Sigmoid colon (tissue), 4 donors: ENCODE data around the gene SYNRG.

Experiments used
- EP300 ChIP-seq, 4 donors: sonication (generic); formaldehyde crosslinking; IDR thresholded peaks; one replicate each; pipeline ENCODE4 v1.6.1; 2017; ENCODE audit warnings: antibody characterized with exemption in 4 of 4
- POLR2A ChIP-seq, 2 donors: fragments of 450-650 bp; IDR thresholded peaks; one replicate each; pipeline ENCODE4 v1.6.1; 2016; ENCODE audit warnings: antibody characterized with exemption in 2 of 2, mild to moderate bottlenecking in 2 of 2, moderate library complexity in 2 of 2
- POLR2AphosphoS5 ChIP-seq, 4 donors: sonication (generic); formaldehyde crosslinking; IDR thresholded peaks; one replicate each; pipeline ENCODE4 v1.6.1; 2017; ENCODE audit warnings: antibody characterized with exemption in 4 of 4
- TF ChIP-seq, protein P1 (sequence below), 4 experiments: fragments of 450-650 bp in 3 of 4; fragments of 200-600 bp in 1 of 4; IDR thresholded peaks; one replicate each; pipeline ENCODE4 v1.5.1; 2016 to 2019; ENCODE audit warnings: antibody characterized with exemption in 4 of 4, mild to moderate bottlenecking in 3 of 4, moderate library complexity in 2 of 4

DNA sequence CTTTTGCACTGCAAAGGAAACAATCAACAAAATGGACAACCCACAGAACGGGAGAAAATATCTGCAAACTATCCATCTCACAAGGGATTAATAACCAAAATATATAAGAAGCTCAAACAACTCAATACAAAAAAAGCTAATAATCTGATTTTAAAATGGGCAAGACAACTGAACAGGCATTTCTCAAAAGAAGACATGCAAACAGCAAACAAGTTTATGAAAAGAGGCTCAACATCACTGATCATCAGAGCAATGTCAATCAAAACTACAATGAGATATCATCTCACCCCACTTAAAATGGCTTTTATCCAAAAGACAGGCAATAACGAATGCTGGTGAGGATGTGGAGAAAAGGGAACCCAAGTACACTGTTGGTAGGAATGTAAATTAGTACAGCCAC, 34.8 kb downstream of the SYNRG start:
- TF ChIP-seq, protein P1, sequence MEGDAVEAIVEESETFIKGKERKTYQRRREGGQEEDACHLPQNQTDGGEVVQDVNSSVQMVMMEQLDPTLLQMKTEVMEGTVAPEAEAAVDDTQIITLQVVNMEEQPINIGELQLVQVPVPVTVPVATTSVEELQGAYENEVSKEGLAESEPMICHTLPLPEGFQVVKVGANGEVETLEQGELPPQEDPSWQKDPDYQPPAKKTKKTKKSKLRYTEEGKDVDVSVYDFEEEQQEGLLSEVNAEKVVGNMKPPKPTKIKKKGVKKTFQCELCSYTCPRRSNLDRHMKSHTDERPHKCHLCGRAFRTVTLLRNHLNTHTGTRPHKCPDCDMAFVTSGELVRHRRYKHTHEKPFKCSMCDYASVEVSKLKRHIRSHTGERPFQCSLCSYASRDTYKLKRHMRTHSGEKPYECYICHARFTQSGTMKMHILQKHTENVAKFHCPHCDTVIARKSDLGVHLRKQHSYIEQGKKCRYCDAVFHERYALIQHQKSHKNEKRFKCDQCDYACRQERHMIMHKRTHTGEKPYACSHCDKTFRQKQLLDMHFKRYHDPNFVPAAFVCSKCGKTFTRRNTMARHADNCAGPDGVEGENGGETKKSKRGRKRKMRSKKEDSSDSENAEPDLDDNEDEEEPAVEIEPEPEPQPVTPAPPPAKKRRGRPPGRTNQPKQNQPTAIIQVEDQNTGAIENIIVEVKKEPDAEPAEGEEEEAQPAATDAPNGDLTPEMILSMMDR (IDR thresholded peaks at IDR 0.05): no peak
- no peak for TF ChIP-seq EP300 (IDR thresholded peaks at IDR 0.05)
- TF ChIP-seq POLR2A (IDR thresholded peaks at IDR 0.05): no peak
- no peak for TF ChIP-seq POLR2AphosphoS5 (IDR thresholded peaks at IDR 0.05)
